ENCODE measurements around the gene SLN.

The SLN gene

DNA sequence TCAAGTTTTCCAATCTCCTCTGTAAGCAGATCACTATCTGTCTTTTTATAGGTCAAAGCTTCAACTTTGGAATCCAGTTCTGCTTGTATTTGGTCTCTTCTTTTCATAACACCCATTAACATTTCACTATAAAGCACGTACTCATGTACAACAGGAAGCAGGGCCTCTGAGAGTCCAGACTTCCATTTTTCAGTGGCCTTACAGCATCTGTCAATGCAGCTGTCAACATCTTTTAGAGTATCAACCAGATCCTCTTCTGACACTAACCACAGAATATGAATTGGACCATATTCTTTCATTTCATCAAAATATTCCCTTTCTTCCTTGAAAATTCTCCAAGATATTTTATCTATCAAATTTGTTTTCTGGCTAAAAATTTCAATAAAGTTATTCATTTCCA, 24.7 kb upstream of the SLN start:
- TF ChIP-seq, protein P1, sequence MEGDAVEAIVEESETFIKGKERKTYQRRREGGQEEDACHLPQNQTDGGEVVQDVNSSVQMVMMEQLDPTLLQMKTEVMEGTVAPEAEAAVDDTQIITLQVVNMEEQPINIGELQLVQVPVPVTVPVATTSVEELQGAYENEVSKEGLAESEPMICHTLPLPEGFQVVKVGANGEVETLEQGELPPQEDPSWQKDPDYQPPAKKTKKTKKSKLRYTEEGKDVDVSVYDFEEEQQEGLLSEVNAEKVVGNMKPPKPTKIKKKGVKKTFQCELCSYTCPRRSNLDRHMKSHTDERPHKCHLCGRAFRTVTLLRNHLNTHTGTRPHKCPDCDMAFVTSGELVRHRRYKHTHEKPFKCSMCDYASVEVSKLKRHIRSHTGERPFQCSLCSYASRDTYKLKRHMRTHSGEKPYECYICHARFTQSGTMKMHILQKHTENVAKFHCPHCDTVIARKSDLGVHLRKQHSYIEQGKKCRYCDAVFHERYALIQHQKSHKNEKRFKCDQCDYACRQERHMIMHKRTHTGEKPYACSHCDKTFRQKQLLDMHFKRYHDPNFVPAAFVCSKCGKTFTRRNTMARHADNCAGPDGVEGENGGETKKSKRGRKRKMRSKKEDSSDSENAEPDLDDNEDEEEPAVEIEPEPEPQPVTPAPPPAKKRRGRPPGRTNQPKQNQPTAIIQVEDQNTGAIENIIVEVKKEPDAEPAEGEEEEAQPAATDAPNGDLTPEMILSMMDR (IDR thresholded peaks at IDR 0.05; ENCODE audit: low read depth, low read length) = no peak
- no peak overlapping the region for H3K4me3 ChIP-seq (replicated peaks in 1 of 2; ENCODE audit: low read depth in 2 of 2, low read length in 2 of 2)
- no peak for DNase-seq (ENCODE audit: low read depth in 2 of 2)

DNA sequence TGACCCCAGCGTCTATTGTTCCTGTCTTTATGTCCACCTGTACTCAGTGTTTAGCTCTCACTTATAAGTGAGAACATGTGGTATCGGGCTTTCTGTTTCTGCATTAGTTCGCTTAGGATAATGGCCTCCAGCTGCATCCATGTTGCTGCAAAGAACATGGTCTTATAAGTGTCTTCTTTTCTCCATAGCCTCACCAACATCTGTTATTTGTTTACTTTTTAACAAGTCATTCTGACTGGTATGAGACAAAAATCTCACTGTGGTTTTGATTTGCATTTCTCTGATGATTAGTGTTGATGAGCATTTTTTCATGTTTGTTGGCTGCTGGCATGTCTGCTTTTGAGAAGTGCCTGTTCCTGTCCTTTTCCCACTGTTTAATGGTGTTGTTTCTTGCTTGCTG, 21.7 kb upstream of the SLN start:
- TF ChIP-seq, protein P1 (IDR thresholded peaks at IDR 0.05; ENCODE audit: low read depth, low read length) = no peak
- DNase-seq (ENCODE audit: low read depth in 2 of 2) = no peak
- no peak overlapping the region for H3K4me3 ChIP-seq (replicated peaks in 1 of 2; ENCODE audit: low read depth in 2 of 2, low read length in 2 of 2)

DNA sequence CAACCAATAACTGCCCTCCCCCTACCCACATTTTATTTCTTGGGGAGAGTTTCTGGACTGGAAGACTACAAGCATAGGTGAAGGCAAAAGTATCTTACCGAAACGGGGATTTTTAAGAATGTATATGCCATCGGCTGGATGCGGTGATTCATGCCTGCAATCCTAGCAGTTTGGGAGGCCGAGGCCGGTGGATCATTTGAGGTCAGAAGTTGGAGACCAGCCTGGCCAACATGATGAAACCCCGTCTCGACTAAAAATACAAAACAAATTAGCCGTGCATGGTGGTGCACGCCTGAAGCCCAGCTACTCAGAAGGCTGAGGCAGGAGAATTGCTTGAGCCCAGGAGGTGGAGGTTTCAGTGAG, 20.8 kb upstream of the SLN start:
- TF ChIP-seq, protein P1 (IDR thresholded peaks at IDR 0.05; ENCODE audit: low read depth, low read length) = no peak
- no peak overlapping the region for H3K4me3 ChIP-seq (replicated peaks in 1 of 2; ENCODE audit: low read depth in 2 of 2, low read length in 2 of 2)
- DNase-seq (ENCODE audit: low read depth in 2 of 2) = no peak

DNA sequence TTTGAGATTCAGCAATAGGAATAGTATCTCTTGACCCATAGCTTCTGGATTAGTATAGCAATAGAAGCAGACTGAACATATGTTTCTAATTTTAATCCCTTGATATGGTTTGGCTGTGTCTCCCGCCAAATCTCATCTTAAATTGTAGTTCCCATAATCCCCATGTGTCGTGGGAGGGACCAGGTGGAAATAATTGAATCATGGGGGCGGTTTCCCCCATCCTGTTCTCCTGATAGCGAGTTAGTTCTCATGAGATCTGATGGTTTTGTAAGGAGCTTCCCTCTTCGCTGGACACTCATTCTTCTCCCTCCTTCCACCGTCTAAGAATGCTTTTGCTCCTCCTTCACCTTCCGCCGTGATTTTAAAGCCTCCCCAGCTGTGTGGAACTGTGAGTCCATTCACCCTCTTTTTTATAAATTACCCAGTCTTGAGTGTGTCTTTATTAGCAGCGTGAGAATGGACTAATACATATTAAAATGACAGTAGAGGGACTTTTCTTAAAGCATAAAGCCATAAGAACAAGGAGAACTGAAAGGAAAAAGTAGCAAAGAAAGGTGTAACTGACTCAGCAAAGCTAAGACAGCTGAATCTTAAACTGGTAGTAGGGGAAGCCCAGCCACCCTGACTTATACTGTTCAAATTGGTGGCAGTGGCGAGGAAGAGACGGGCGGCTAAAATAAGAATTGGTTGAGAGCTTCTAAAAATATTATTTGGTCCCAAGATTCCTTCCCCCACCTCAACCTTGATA, 20.3 kb upstream of the SLN start:
- no peak overlapping the region for H3K4me3 ChIP-seq (replicated peaks in 1 of 2; ENCODE audit: low read depth in 2 of 2, low read length in 2 of 2)
- TF ChIP-seq, protein P1 (IDR thresholded peaks at IDR 0.05; ENCODE audit: low read depth, low read length) = no peak
- no peak for DNase-seq (ENCODE audit: low read depth in 2 of 2)

DNA sequence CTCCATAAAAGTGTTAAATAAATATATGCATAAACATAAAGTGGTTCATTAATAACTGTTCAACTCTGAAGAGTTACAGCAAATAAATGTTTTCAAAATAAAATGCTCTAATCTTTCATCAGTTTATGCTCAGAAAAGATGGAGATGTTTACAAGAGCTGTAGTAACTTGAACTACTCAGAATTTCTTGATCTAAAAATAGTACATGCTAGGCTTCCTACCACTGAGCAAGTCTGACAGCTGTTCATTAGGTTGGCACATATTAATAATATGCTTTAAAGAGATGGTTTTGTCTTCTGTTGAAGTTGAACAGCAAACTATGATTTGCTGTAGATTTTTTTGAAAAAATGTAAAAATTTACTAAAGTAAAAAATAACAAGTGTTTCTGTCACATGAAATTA, 10.8 kb upstream of the SLN start:
- H3K4me3 ChIP-seq (replicated peaks in 1 of 2; ENCODE audit: low read depth in 2 of 2, low read length in 2 of 2) = no peak overlapping the region
- TF ChIP-seq, protein P1 (IDR thresholded peaks at IDR 0.05; ENCODE audit: low read depth, low read length) = no peak
- DNase-seq (ENCODE audit: low read depth in 2 of 2) = no peak

DNA sequence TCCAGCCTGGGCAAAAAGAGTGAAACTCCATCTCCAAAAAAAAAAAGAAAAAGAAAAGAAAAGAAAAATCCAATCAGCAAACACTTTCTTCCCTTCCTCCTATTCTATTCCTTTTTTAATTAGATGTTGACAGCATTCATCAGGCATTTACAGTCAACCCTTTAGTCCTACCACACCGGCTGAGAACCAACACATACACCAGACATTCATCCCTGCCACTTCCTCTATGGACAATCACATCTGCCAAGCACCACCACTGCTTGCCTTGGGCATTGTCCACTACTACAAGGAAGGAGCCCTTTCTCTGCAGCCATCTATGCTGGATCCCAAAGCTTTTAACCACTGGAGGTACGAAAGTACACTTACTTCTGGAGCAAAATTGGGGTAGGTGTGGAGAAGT, 9.4 kb upstream of the SLN start:
- no peak for DNase-seq (ENCODE audit: low read depth in 2 of 2)
- TF ChIP-seq, protein P1 (IDR thresholded peaks at IDR 0.05; ENCODE audit: low read depth, low read length) = no peak
- H3K4me3 ChIP-seq (replicated peaks in 1 of 2; ENCODE audit: low read depth in 2 of 2, low read length in 2 of 2) = no peak overlapping the region

DNA sequence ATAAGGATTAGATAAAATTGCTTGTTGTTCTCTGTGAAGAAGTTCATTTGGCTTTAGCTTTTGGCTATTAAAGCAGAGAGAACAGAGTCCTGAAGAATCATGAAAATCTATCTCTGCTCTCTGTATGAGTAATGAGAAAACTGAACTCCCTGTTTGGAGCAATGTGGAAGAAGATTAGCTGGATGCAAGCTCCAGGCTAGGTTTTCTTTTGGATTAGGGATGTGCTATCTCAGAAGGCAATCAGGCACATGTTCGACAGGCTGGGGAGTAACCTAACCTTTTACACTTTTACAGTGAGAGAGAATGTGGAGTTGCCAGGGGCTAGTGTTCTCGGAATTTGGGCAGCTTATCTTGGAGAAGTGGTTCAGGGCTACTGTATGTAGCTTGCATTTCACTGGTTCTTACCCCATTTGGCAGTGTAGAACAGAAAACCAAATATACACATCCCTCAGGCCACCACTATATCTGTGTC, 8.5 kb upstream of the SLN start:
- no peak for DNase-seq (ENCODE audit: low read depth in 2 of 2)
- H3K4me3 ChIP-seq (replicated peaks in 1 of 2; ENCODE audit: low read depth in 2 of 2, low read length in 2 of 2) = no peak overlapping the region
- TF ChIP-seq, protein P1 (IDR thresholded peaks at IDR 0.05; ENCODE audit: low read depth, low read length) = no peak

Measured in cardiac fibroblast (primary cell).